SH-SY5Y (cell line): ENCODE measurements around the gene MAJIN.

ENCODE experiments used
- GATA2 ChIP-seq: IDR thresholded peaks from 2 replicates; pipeline ENCODE4 v1.6.1; 2011; ENCODE audit warnings: mild to moderate bottlenecking, low read depth, low read length
- GATA3 ChIP-seq: IDR thresholded peaks from 2 replicates; pipeline ENCODE4 v1.6.1; 2011; ENCODE audit warnings: low read depth, mild to moderate bottlenecking, low read length, moderate library complexity

- TF ChIP-seq GATA3 = no peak
- no peak for TF ChIP-seq GATA2
Measured at GRCh38 chr11:65008016-65008415, 36.1 kb upstream of the MAJIN start.
